IgD-negative memory B cell (primary cell): ENCODE measurements around the gene EIF2S3. TPM values are rescaled to one million over a fixed set of nuclear protein-coding genes. Genes with fewer than 3 reads are reported as not detected.
A peak's percentile ranks its signal among the peaks of the same experiment; 100 is the strongest.

Experiments used
- H3K27ac Mint-ChIP-seq, 3 donors: one replicate each; pipeline ENCODE4 v1.8.0; 2020 to 2022; ENCODE audit warnings: mild to moderate bottlenecking in 3 of 3, mixed read lengths in 3 of 3, moderate library complexity in 1 of 3
- H3K27me3 Mint-ChIP-seq: one replicate; pipeline ENCODE4 v1.8.0; 2021; ENCODE audit warnings: mixed read lengths
- H3K36me3 Mint-ChIP-seq: one replicate; pipeline ENCODE4 v1.8.0; 2020; ENCODE audit warnings: mild to moderate bottlenecking, mixed read lengths
- H3K4me1 Mint-ChIP-seq, 3 donors: one replicate each; pipeline ENCODE4 v1.8.0; 2020 to 2022; ENCODE audit warnings: mixed read lengths in 3 of 3, mild to moderate bottlenecking in 1 of 3
- H3K4me3 Mint-ChIP-seq, 4 donors: one replicate each; pipeline ENCODE4 v1.8.0; 2020 to 2022; ENCODE audit warnings: mild to moderate bottlenecking in 4 of 4, mixed read lengths in 4 of 4, moderate library complexity in 3 of 4
- H3K9me3 Mint-ChIP-seq, 3 donors: one replicate each; pipeline ENCODE4 v1.8.0; 2020 to 2021; ENCODE audit warnings: mixed read lengths in 3 of 3, mild to moderate bottlenecking in 1 of 3
- polyA plus RNA-seq: library from polyadenylated mRNA; unstranded; fragments of 300-500 nt; fragmentation: Illumina TruSeq; gene quantifications from one replicate; pipeline ENCODE4 v1.2.3, GENCODE V29; 2021

Gene EIF2S3
- polyA plus RNA-seq, 1 donor from 2014 or later, result 128 TPM

- no peaks in the 10 kb centered on the region for H3K9me3 Mint-ChIP-seq
- no peaks in the 10 kb centered on the region for H3K27me3 Mint-ChIP-seq
- no peak overlapping the region for H3K4me3 Mint-ChIP-seq
- H3K27ac Mint-ChIP-seq, result no peak overlapping the region
- peaks cover 0 to 10% (median 4%) of the 10 kb centered on the region in 3 donors for H3K4me1 Mint-ChIP-seq
- peaks cover 8% of the 10 kb centered on the region for H3K36me3 Mint-ChIP-seq
Observed at GRCh38 chrX:24082447-24082846, 27.7 kb downstream of the EIF2S3 start.

GRCh38 chrX:24085101-24085500, 30.3 kb downstream of the EIF2S3 start:
- Mint-ChIP-seq H3K27ac (no peak overlapping the region), H3K9me3 (no peaks in the 10 kb centered on the region), H3K36me3 (no peaks in the 10 kb centered on the region), H3K27me3 (no peaks in the 10 kb centered on the region), H3K4me1 (peaks cover 0 to 10% (median 4%) of the 10 kb centered on the region in 3 donors), H3K4me3 (no peak overlapping the region)

GRCh38 chrX:24090300-24091200, 35.8 kb downstream of the EIF2S3 start:
- Mint-ChIP-seq H3K4me1 (no peaks in the 10 kb centered on the region), H3K27ac (no peak overlapping the region), H3K36me3 (no peaks in the 10 kb centered on the region), H3K4me3 (no peak overlapping the region), H3K9me3 (no peaks in the 10 kb centered on the region), H3K27me3 (no peaks in the 10 kb centered on the region)

- Mint-ChIP-seq H3K4me1 (no peaks in the 10 kb centered on the region), H3K4me3 (no peak overlapping the region), H3K27ac (no peak overlapping the region), H3K27me3 (no peaks in the 10 kb centered on the region), H3K36me3 (no peaks in the 10 kb centered on the region), H3K9me3 (no peaks in the 10 kb centered on the region)
Observed at GRCh38 chrX:24093746-24094145, 39.0 kb downstream of the EIF2S3 start.

- no peaks in the 10 kb centered on the region for H3K36me3 Mint-ChIP-seq
- H3K27ac Mint-ChIP-seq, result no peak overlapping the region
- no peaks in the 10 kb centered on the region for H3K4me1 Mint-ChIP-seq
- no peaks in the 10 kb centered on the region for H3K9me3 Mint-ChIP-seq
- H3K27me3 Mint-ChIP-seq, result no peaks in the 10 kb centered on the region
- no peak overlapping the region for H3K4me3 Mint-ChIP-seq
Observed at GRCh38 chrX:24097741-24098260, 43.0 kb downstream of the EIF2S3 start.

- Mint-ChIP-seq H3K4me1 (no peaks in the 10 kb centered on the region), H3K36me3 (no peaks in the 10 kb centered on the region), H3K27me3 (no peaks in the 10 kb centered on the region), H3K27ac (peak overlapping the region in 1 of 3 donors; percentile 41), H3K9me3 (no peaks in the 10 kb centered on the region), H3K4me3 (no peak overlapping the region)
Observed at GRCh38 chrX:24098932-24099331, 44.2 kb downstream of the EIF2S3 start.

- Mint-ChIP-seq H3K4me1 (no peaks in the 10 kb centered on the region), H3K36me3 (no peaks in the 10 kb centered on the region), H3K4me3 (peak overlapping the region in 1 of 4 donors; percentile 2), H3K9me3 (no peaks in the 10 kb centered on the region), H3K27me3 (no peaks in the 10 kb centered on the region), H3K27ac (no peak overlapping the region)
Observed at GRCh38 chrX:24099394-24099793, 44.6 kb downstream of the EIF2S3 start.

- no peaks in the 10 kb centered on the region for H3K4me1 Mint-ChIP-seq
- no peaks in the 10 kb centered on the region for H3K9me3 Mint-ChIP-seq
- H3K27me3 Mint-ChIP-seq, result no peaks in the 10 kb centered on the region
- H3K36me3 Mint-ChIP-seq, result no peaks in the 10 kb centered on the region
- H3K4me3 Mint-ChIP-seq, result no peak overlapping the region
- no peak overlapping the region for H3K27ac Mint-ChIP-seq
Observed at GRCh38 chrX:24100713-24101112, 46.0 kb downstream of the EIF2S3 start.

- Mint-ChIP-seq H3K27ac (no peak overlapping the region), H3K9me3 (peaks cover 0 to 2% (median 0%) of the 10 kb centered on the region in 3 donors), H3K4me1 (no peaks in the 10 kb centered on the region), H3K27me3 (no peaks in the 10 kb centered on the region), H3K36me3 (peaks cover 12% of the 10 kb centered on the region), H3K4me3 (no peak overlapping the region)
Observed at GRCh38 chrX:24110069-24110468, 55.3 kb downstream of the EIF2S3 start.

- Mint-ChIP-seq H3K4me1 (no peaks in the 10 kb centered on the region), H3K9me3 (peaks cover 0 to 2% (median 0%) of the 10 kb centered on the region in 3 donors), H3K4me3 (no peak overlapping the region), H3K27ac (no peak overlapping the region), H3K36me3 (peaks cover 13% of the 10 kb centered on the region), H3K27me3 (no peaks in the 10 kb centered on the region)
Observed at GRCh38 chrX:24113181-24113580, 58.4 kb downstream of the EIF2S3 start.

- H3K27ac Mint-ChIP-seq, result no peak overlapping the region
- no peaks in the 10 kb centered on the region for H3K4me1 Mint-ChIP-seq
- H3K4me3 Mint-ChIP-seq, result no peak overlapping the region
- peaks cover 0 to 1% (median 0%) of the 10 kb centered on the region in 3 donors for H3K9me3 Mint-ChIP-seq
- no peaks in the 10 kb centered on the region for H3K27me3 Mint-ChIP-seq
- peaks cover 11% of the 10 kb centered on the region for H3K36me3 Mint-ChIP-seq
Observed at GRCh38 chrX:24117258-24117657, 62.5 kb downstream of the EIF2S3 start.

GRCh38 chrX:24124244-24124799, 69.6 kb downstream of the EIF2S3 start:
- H3K27me3 Mint-ChIP-seq, result no peaks in the 10 kb centered on the region
- H3K4me1 Mint-ChIP-seq, result no peaks in the 10 kb centered on the region
- no peak overlapping the region for H3K27ac Mint-ChIP-seq
- no peak overlapping the region for H3K4me3 Mint-ChIP-seq
- peaks cover 4% of the 10 kb centered on the region for H3K36me3 Mint-ChIP-seq
- H3K9me3 Mint-ChIP-seq, result no peaks in the 10 kb centered on the region

GRCh38 chrX:24125028-24125612, 70.4 kb downstream of the EIF2S3 start:
- no peaks in the 10 kb centered on the region for H3K4me1 Mint-ChIP-seq
- H3K27ac Mint-ChIP-seq, result no peak overlapping the region
- H3K36me3 Mint-ChIP-seq, result peaks cover 4% of the 10 kb centered on the region
- H3K27me3 Mint-ChIP-seq, result no peaks in the 10 kb centered on the region
- no peak overlapping the region for H3K4me3 Mint-ChIP-seq
- peaks cover 0 to 1% (median 0%) of the 10 kb centered on the region in 3 donors for H3K9me3 Mint-ChIP-seq
